Pancreas (tissue), 10 donors: ENCODE data around the gene TPSB2. TPM values are rescaled to one million over a fixed set of nuclear protein-coding genes. Genes with fewer than 3 reads are reported as not detected.

Experiments used
- ATAC-seq, 4 donors: fragments of 200-7000 bp; cut with Tn5 transposase; one replicate each; pipeline versions ENCODE4 v1.8.0 to v1.9.1; 2020; ENCODE audit warnings: mild to moderate bottlenecking in 4 of 4, moderate library complexity in 4 of 4
- DNase-seq, 6 donors: peaks; one replicate each; pipeline ENCODE4 v3.0.0-alpha.2; 2020
- FAIRE-seq: peaks from 2 replicates; lab custom pipeline; 2012; peaks lifted over from hg19 to GRCh38; lab: Jason Lieb, UNC
- H3K27ac ChIP-seq, 4 donors: fragments of 200-600 bp; sonication (generic); 1 replicate in 3 of 4; 2 replicates in 1 of 4; pipeline versions ENCODE4 v1.5.0 to v1.8.0; 2020
- H3K27me3 ChIP-seq, 4 donors: fragments of 200-600 bp; one replicate each; pipeline ENCODE4 v1.8.0; 2021
- H3K36me3 ChIP-seq, 3 donors: fragments of 200-600 bp; sonication (generic) in 1 of 3; one replicate each; pipeline versions ENCODE4 v1.5.0 to v1.8.0; 2020 to 2021
- H3K4me1 ChIP-seq, 3 donors: fragments of 200-600 bp; one replicate each; pipeline ENCODE4 v1.8.0; 2021
- H3K4me3 ChIP-seq, 4 donors: fragments of 200-600 bp; sonication (generic) in 2 of 4; one replicate each; pipeline versions ENCODE4 v1.5.0 to v1.8.0; 2020 to 2021
- H3K9me3 ChIP-seq, 4 donors: fragments of 200-600 bp; one replicate each; pipeline ENCODE4 v1.8.0; 2021
- CTCF ChIP-seq, 4 donors: fragments of 200-600 bp; sonication (generic) in 3 of 4; IDR thresholded peaks; one replicate each; pipeline versions ENCODE4 v1.5.0 to v1.8.0; 2021; ENCODE audit warnings: antibody characterized with exemption in 4 of 4
- WGBS, 2 donors: extraction: QIAGEN DNeasy Blood & Tissue Kit; methylation state at CpG; one replicate each; pipeline ENCODE4 v1.1.7; 2013; 5-methylcytosine and 5-hydroxymethylcytosine counted together
- intact Hi-C, 3 donors: fragments of 100-400 bp; cut with DNase I; formaldehyde crosslinking; loops; one replicate each; pipeline versions ENCODE4 v1.11.1 to v1.14.2; 2022
- polyA plus RNA-seq, 2 donors: library from polyadenylated mRNA; stranded (reverse); fragments of 200-250 nt; gene quantifications; one replicate each; pipeline ENCODE4 v1.2.3, GENCODE V29; 2013
- total RNA-seq, 6 donors: library from RNA; stranded (reverse); fragmentation: NEBNext Ultra II Directional in 4 of 6; extraction: Animal tissue kit (Norgen Biotek cat#: 25700) in 4 of 6; gene quantifications; one replicate each; pipeline versions ENCODE4 v1.2.1 to v1.2.4, GENCODE V29; 2021 to 2023
- donor health status: healthy with polysubstance abuse.
- donor health status: DM: no; HTN: no; CAD: no; lungs with moderate emphysema.
- donor health status: DM: no; HTN: no; CAD: no.
- donor health status: control.
- donor health status: control.
- donor health status: Bipolar disorder and iron deficiency.
- donor health status: DM: yes; HTN: yes; CAD: no.
- donor health status: DM: no; HTN: no; CAD: no.
- donor health status: DM: no; HTN: no; CAD: no.
- donor health status: DM: yes; HTN: yes; CAD: no.

The TPSB2 gene
- total and polyA plus RNA-seq, 8 donors: 0.69 to 12.2 (median 4.9) TPM

- no peak for FAIRE-seq
- DNase-seq: peak in 2 of 6 donors; percentile 17 to 62
- WGBS, 2 donors: 53 to 58% methylated on average over 36 of the region's 36 CpGs
- ATAC-seq: no peak
- Histone ChIP-seq H3K9me3 (no peaks in the 10 kb centered on the region), H3K27ac (no peak overlapping the region), H3K4me1 (no peaks in the 10 kb centered on the region), H3K27me3 (peaks cover 0 to 5% (median 0%) of the 10 kb centered on the region in 4 donors), H3K36me3 (no peaks in the 10 kb centered on the region), H3K4me3 (no peak overlapping the region)
- intact Hi-C loops: no loop called here
- TF ChIP-seq CTCF (IDR thresholded peaks at IDR 0.05): no peak
Observed at GRCh38 chr16:1260101-1260680, 30.2 kb upstream of the TPSB2 start.

GRCh38 chr16:1259760-1260068 lies 29.7 kb upstream of the TPSB2 start:
- no peak overlapping the region for H3K27ac ChIP-seq
- TF ChIP-seq CTCF (IDR thresholded peaks at IDR 0.05): no peak
- peak in 1 of 6 donors; percentile 59 for DNase-seq
- intact Hi-C loops: no loop called here
- H3K4me3 ChIP-seq: no peak overlapping the region
- H3K9me3 ChIP-seq: no peaks in the 10 kb centered on the region
- 10 to 17% methylated on average over 11 of the region's 11 CpGs for WGBS, 2 donors
- H3K27me3 ChIP-seq: peaks cover 0 to 5% (median 0%) of the 10 kb centered on the region in 4 donors
- no peak for ATAC-seq
- H3K36me3 ChIP-seq: no peaks in the 10 kb centered on the region
- no peaks in the 10 kb centered on the region for H3K4me1 ChIP-seq
- FAIRE-seq: no peak

- FAIRE-seq (no peak), ATAC-seq (peak; percentile 32 to 49 (median 45)), DNase-seq (peak in 3 of 6 donors; percentile 37 to 74 (median 72))
- Histone ChIP-seq H3K27ac (no peak overlapping the region), H3K9me3 (no peaks in the 10 kb centered on the region), H3K36me3 (no peaks in the 10 kb centered on the region), H3K4me3 (peak overlapping the region in 1 of 4 donors; percentile 28), H3K27me3 (peaks cover 0 to 5% (median 0%) of the 10 kb centered on the region in 4 donors), H3K4me1 (no peaks in the 10 kb centered on the region)
- WGBS, 2 donors: 8 to 11% methylated on average over 35 to 42 of the region's 42 CpGs
- intact Hi-C loops: no loop called here
- no peak for TF ChIP-seq CTCF (IDR thresholded peaks at IDR 0.05)
Observed at GRCh38 chr16:1258906-1259759, 29.1 kb upstream of the TPSB2 start.

- WGBS, 2 donors: 41 to 53% methylated on average over 12 of the region's 12 CpGs
- FAIRE-seq: no peak
- H3K4me1 ChIP-seq: no peaks in the 10 kb centered on the region
- no peaks in the 10 kb centered on the region for H3K9me3 ChIP-seq
- no peak for TF ChIP-seq CTCF (IDR thresholded peaks at IDR 0.05)
- H3K27me3 ChIP-seq: peaks cover 0 to 5% (median 0%) of the 10 kb centered on the region in 4 donors
- peak in 1 of 6 donors; percentile 78 for DNase-seq
- no peak overlapping the region for H3K4me3 ChIP-seq
- intact Hi-C loops: no loop called here
- H3K36me3 ChIP-seq: no peaks in the 10 kb centered on the region
- H3K27ac ChIP-seq: no peak overlapping the region
- ATAC-seq: peak in 1 of 4 donors; percentile 13
Observed at GRCh38 chr16:1258225-1258600, 28.2 kb upstream of the TPSB2 start.
